CD4-positive, alpha-beta T cell treated with Interferon gamma for 1 hour (primary cell): ENCODE data around the gene KCNMA1.

Source experiments
- DNase-seq: peaks from one replicate; pipeline ENCODE4 v3.0.0-alpha.2; 2020

Gene KCNMA1

GRCh38 chr10:77121829-77122228 lies 515.8 kb downstream of the KCNMA1 start:
- no peak for DNase-seq

GRCh38 chr10:77120666-77121376 lies 516.8 kb downstream of the KCNMA1 start:
- no peak for DNase-seq

GRCh38 chr10:77120012-77120411 lies 517.6 kb downstream of the KCNMA1 start:
- DNase-seq, result no peak

- DNase-seq, result no peak
Measured at GRCh38 chr10:77118603-77119282, 518.9 kb downstream of the KCNMA1 start.

GRCh38 chr10:77117501-77117900 lies 520.1 kb downstream of the KCNMA1 start:
- DNase-seq, result no peak

- no peak for DNase-seq
Measured at GRCh38 chr10:77116904-77117303, 520.7 kb downstream of the KCNMA1 start.

- no peak for DNase-seq
Measured at GRCh38 chr10:77114181-77114821, 523.3 kb downstream of the KCNMA1 start.

- DNase-seq, result no peak
Measured at GRCh38 chr10:77111611-77112550, 525.7 kb downstream of the KCNMA1 start.

- no peak for DNase-seq
Measured at GRCh38 chr10:77110757-77111156, 526.9 kb downstream of the KCNMA1 start.

- no peak for DNase-seq
Measured at GRCh38 chr10:77109351-77109994, 528.1 kb downstream of the KCNMA1 start.

GRCh38 chr10:77106676-77107075 lies 530.9 kb downstream of the KCNMA1 start:
- no peak for DNase-seq

- DNase-seq, result no peak
Measured at GRCh38 chr10:77105761-77106221, 531.8 kb downstream of the KCNMA1 start.

- no peak for DNase-seq
Measured at GRCh38 chr10:77104459-77104980, 533.1 kb downstream of the KCNMA1 start.

GRCh38 chr10:77103213-77103612 lies 534.4 kb downstream of the KCNMA1 start:
- no peak for DNase-seq

GRCh38 chr10:77101341-77101740 lies 536.3 kb downstream of the KCNMA1 start:
- no peak for DNase-seq

GRCh38 chr10:77099136-77099535 lies 538.5 kb downstream of the KCNMA1 start:
- no peak for DNase-seq

- DNase-seq, result no peak
Measured at GRCh38 chr10:77097625-77098024, 540.0 kb downstream of the KCNMA1 start.

GRCh38 chr10:77093126-77093525 lies 544.5 kb downstream of the KCNMA1 start:
- no peak for DNase-seq

GRCh38 chr10:77091597-77092165 lies 545.9 kb downstream of the KCNMA1 start:
- no peak for DNase-seq

GRCh38 chr10:77090381-77091356 lies 546.9 kb downstream of the KCNMA1 start:
- no peak for DNase-seq
